Pancreas (tissue), 10 donors: Measurements from ENCODE around the gene CTNNA2. TPM values are rescaled to one million over a fixed set of nuclear protein-coding genes. Genes with fewer than 3 reads are reported as not detected.

Experiments used
- ATAC-seq, 4 donors: fragments of 200-7000 bp; cut with Tn5 transposase; one replicate each; pipeline versions ENCODE4 v1.8.0 to v1.9.1; 2020; ENCODE audit warnings: mild to moderate bottlenecking in 4 of 4, moderate library complexity in 4 of 4
- DNase-seq, 6 donors: peaks; one replicate each; pipeline ENCODE4 v3.0.0-alpha.2; 2020
- FAIRE-seq: peaks from 2 replicates; lab custom pipeline; 2012; peaks lifted over from hg19 to GRCh38; lab: Jason Lieb, UNC
- H3K27ac ChIP-seq, 4 donors: fragments of 200-600 bp; sonication (generic); 1 replicate in 3 of 4; 2 replicates in 1 of 4; pipeline versions ENCODE4 v1.5.0 to v1.8.0; 2020
- H3K27me3 ChIP-seq, 4 donors: fragments of 200-600 bp; one replicate each; pipeline ENCODE4 v1.8.0; 2021
- H3K36me3 ChIP-seq, 3 donors: fragments of 200-600 bp; sonication (generic) in 1 of 3; one replicate each; pipeline versions ENCODE4 v1.5.0 to v1.8.0; 2020 to 2021
- H3K4me1 ChIP-seq, 3 donors: fragments of 200-600 bp; one replicate each; pipeline ENCODE4 v1.8.0; 2021
- H3K4me3 ChIP-seq, 4 donors: fragments of 200-600 bp; sonication (generic) in 2 of 4; one replicate each; pipeline versions ENCODE4 v1.5.0 to v1.8.0; 2020 to 2021
- H3K9me3 ChIP-seq, 4 donors: fragments of 200-600 bp; one replicate each; pipeline ENCODE4 v1.8.0; 2021
- WGBS, 2 donors: extraction: QIAGEN DNeasy Blood & Tissue Kit; methylation state at CpG; one replicate each; pipeline ENCODE4 v1.1.7; 2013; 5-methylcytosine and 5-hydroxymethylcytosine counted together
- intact Hi-C, 3 donors: fragments of 100-400 bp; cut with DNase I; formaldehyde crosslinking; loops; one replicate each; pipeline versions ENCODE4 v1.11.1 to v1.14.2; 2022
- polyA plus RNA-seq, 2 donors: library from polyadenylated mRNA; stranded (reverse); fragments of 200-250 nt; gene quantifications; one replicate each; pipeline ENCODE4 v1.2.3, GENCODE V29; 2013
- total RNA-seq, 6 donors: library from RNA; stranded (reverse); fragmentation: NEBNext Ultra II Directional in 4 of 6; extraction: Animal tissue kit (Norgen Biotek cat#: 25700) in 4 of 6; gene quantifications; one replicate each; pipeline versions ENCODE4 v1.2.1 to v1.2.4, GENCODE V29; 2021 to 2023
- TF ChIP-seq, protein P1 (sequence below), 4 donors: fragments of 200-600 bp; sonication (generic) in 3 of 4; IDR thresholded peaks; one replicate each; pipeline versions ENCODE4 v1.5.0 to v1.8.0; 2021; ENCODE audit warnings: antibody characterized with exemption in 4 of 4
- donor health status: healthy with polysubstance abuse.
- donor health status: DM: no; HTN: no; CAD: no; lungs with moderate emphysema.
- donor health status: DM: no; HTN: no; CAD: no.
- donor health status: control.
- donor health status: control.
- donor health status: Bipolar disorder and iron deficiency.
- donor health status: DM: yes; HTN: yes; CAD: no.
- donor health status: DM: no; HTN: no; CAD: no.
- donor health status: DM: no; HTN: no; CAD: no.
- donor health status: DM: yes; HTN: yes; CAD: no.

The CTNNA2 gene
- total and polyA plus RNA-seq, 8 donors: 0.25 to 12.1 (median 2.1) TPM

DNA sequence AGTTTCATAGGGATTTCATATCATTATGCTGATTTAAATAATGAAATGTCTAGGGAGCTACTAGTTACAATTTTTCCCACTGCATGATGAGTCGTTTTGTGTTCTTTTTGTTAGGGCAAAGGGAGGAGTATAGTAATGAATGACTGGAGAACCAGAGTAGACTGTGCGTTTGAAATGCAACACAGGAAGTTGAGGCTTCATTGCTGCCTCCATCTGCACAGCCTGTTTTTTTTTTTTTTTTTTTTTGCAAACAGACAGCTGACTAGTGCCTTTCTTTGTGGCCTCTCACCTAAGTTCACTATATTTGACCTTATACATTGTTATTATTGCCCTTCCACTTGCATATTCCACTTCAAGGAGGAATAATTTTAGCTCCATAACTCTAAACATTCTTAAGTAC is 1078.4 kb downstream of the CTNNA2 start:
- WGBS, 2 donors: 47 to 60% methylated on average over 2 of the region's 2 CpGs
- intact Hi-C loops: no loop called here
- no peaks in the 10 kb centered on the region for H3K36me3 ChIP-seq
- H3K9me3 ChIP-seq: no peaks in the 10 kb centered on the region
- H3K27ac ChIP-seq: no peak overlapping the region
- no peak for FAIRE-seq
- H3K27me3 ChIP-seq: no peaks in the 10 kb centered on the region
- ATAC-seq: no peak
- DNase-seq: no peak
- H3K4me1 ChIP-seq: no peaks in the 10 kb centered on the region
- H3K4me3 ChIP-seq: no peak overlapping the region
- TF ChIP-seq, protein P1, sequence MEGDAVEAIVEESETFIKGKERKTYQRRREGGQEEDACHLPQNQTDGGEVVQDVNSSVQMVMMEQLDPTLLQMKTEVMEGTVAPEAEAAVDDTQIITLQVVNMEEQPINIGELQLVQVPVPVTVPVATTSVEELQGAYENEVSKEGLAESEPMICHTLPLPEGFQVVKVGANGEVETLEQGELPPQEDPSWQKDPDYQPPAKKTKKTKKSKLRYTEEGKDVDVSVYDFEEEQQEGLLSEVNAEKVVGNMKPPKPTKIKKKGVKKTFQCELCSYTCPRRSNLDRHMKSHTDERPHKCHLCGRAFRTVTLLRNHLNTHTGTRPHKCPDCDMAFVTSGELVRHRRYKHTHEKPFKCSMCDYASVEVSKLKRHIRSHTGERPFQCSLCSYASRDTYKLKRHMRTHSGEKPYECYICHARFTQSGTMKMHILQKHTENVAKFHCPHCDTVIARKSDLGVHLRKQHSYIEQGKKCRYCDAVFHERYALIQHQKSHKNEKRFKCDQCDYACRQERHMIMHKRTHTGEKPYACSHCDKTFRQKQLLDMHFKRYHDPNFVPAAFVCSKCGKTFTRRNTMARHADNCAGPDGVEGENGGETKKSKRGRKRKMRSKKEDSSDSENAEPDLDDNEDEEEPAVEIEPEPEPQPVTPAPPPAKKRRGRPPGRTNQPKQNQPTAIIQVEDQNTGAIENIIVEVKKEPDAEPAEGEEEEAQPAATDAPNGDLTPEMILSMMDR (IDR thresholded peaks at IDR 0.05): no peak

DNA sequence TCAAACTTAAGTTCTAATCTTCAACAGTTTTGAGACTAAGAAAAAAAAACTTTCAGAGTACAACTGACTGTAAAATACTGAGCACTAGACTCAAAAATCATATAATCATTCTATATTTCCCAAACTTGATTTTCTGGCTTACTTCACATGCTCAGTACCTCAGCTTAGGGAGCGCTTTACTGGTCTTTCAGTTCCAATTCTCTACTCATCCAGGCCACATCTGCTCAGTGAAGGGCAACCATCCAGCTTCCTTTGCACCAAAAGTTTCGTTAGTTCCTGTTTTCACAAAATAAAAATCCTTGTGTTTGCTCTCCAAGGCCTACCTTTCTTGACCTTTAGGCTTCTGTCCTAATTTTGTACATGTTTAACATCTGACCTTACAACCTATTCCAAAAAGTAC is 1079.3 kb downstream of the CTNNA2 start:
- no peak for DNase-seq
- no peaks in the 10 kb centered on the region for H3K4me1 ChIP-seq
- no peak for FAIRE-seq
- TF ChIP-seq, protein P1 (IDR thresholded peaks at IDR 0.05): no peak
- no peak for ATAC-seq
- intact Hi-C loops: no loop called here
- no peak overlapping the region for H3K27ac ChIP-seq
- H3K36me3 ChIP-seq: no peaks in the 10 kb centered on the region
- 72 to 76% methylated on average over 2 of the region's 2 CpGs for WGBS, 2 donors
- H3K4me3 ChIP-seq: no peak overlapping the region
- no peaks in the 10 kb centered on the region for H3K9me3 ChIP-seq
- no peaks in the 10 kb centered on the region for H3K27me3 ChIP-seq

DNA sequence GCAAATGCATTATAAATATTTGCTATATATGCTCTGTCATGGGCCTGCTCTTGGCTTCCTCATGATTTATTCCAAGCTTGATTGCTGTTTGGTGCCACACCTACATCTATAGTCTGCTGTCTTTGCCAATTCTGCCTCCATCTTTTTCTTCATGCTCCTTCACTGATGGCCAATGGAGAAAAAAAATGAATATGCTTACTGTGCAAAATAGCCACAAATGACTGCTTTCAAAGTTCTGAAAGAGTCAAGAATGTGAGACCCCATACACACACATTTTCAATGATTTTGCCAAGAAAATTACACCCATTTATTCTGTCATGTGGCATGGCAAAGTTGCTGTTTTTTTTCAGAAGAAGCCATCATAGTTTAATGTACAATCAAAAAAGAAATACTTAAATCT is 1097.3 kb downstream of the CTNNA2 start:
- no peak overlapping the region for H3K27ac ChIP-seq
- no peaks in the 10 kb centered on the region for H3K36me3 ChIP-seq
- TF ChIP-seq, protein P1 (IDR thresholded peaks at IDR 0.05): no peak
- H3K9me3 ChIP-seq: no peaks in the 10 kb centered on the region
- no peaks in the 10 kb centered on the region for H3K27me3 ChIP-seq
- no peak for FAIRE-seq
- DNase-seq: no peak
- H3K4me3 ChIP-seq: no peak overlapping the region
- no peaks in the 10 kb centered on the region for H3K4me1 ChIP-seq
- ATAC-seq: no peak
- intact Hi-C loops: no loop called here

DNA sequence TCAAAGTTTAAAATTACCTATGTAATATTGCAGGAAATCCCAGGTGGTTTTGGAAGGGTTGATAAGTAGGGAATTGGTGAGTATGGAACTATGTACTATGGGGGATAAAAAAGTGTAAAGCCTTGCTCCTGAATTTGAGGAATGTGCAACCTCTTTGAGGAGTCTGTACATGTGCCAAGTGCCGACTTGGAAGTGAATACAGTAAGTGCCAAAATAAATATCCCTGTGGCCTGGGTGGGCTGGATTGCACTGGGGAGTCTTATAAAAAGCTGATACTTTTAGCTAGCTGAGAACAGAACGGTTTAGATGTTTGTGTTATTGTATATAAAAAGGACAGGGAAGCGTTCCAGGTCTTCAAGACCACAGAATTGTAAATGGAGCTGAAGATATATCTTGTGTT is 1108.8 kb downstream of the CTNNA2 start:
- no peaks in the 10 kb centered on the region for H3K4me1 ChIP-seq
- 30 to 34% methylated on average over 3 of the region's 3 CpGs for WGBS, 2 donors
- H3K9me3 ChIP-seq: no peaks in the 10 kb centered on the region
- no peak for ATAC-seq
- no peak for DNase-seq
- no peak overlapping the region for H3K27ac ChIP-seq
- no peaks in the 10 kb centered on the region for H3K27me3 ChIP-seq
- intact Hi-C loops: no loop called here
- no peak for FAIRE-seq
- H3K4me3 ChIP-seq: no peak overlapping the region
- no peaks in the 10 kb centered on the region for H3K36me3 ChIP-seq
- TF ChIP-seq, protein P1 (IDR thresholded peaks at IDR 0.05): no peak

DNA sequence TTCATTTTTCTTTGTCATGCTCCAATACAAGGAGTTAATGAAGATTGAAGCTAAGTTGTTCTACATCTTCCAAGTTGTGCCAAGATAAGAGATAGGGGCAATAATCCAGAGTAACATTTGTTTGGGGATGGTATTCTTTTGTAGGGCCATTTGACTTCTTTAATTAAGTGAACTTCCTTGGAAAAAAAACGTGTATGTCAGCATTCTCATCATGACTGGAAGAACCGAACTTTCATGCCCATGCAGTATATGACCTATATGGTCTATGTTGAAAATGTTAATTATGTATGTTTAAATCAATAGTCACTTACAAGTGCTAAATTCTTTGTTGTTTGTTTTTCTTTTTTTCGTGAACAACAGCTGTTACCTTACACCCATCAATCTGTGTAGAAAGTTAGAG is 1111.2 kb downstream of the CTNNA2 start:
- TF ChIP-seq, protein P1 (IDR thresholded peaks at IDR 0.05): no peak
- intact Hi-C loops: no loop called here
- FAIRE-seq: no peak

More for the DNA sequence above, 1111.2 kb downstream of the CTNNA2 start:
- Histone ChIP-seq H3K9me3 (no peaks in the 10 kb centered on the region), H3K27me3 (no peaks in the 10 kb centered on the region), H3K36me3 (no peaks in the 10 kb centered on the region), H3K27ac (no peak overlapping the region), H3K4me1 (no peaks in the 10 kb centered on the region), H3K4me3 (no peak overlapping the region)
- DNase-seq (no peak), ATAC-seq (no peak)
- 34 to 41% methylated on average over 3 of the region's 3 CpGs for WGBS, 2 donors
